ENCODE results near the gene THBD.

The THBD gene

GRCh38 chr20:23017516-23017915 is 32.0 kb downstream of the THBD start:
- TF ChIP-seq TOX (CRISPR knock-in tag; IDR thresholded peaks at IDR 0.05; ENCODE audit: borderline replicate concordance): no peak
- TF ChIP-seq GLIS3 (CRISPR knock-in tag; IDR thresholded peaks at IDR 0.05): no peak
- no peak for TF ChIP-seq CREB5 (CRISPR knock-in tag; IDR thresholded peaks at IDR 0.05; ENCODE audit: low read depth)
- ATAC-seq: no peak

GRCh38 chr20:23013429-23013828 is 36.0 kb downstream of the THBD start:
- no peak for TF ChIP-seq RARB (CRISPR knock-in tag; IDR thresholded peaks at IDR 0.05)
- TF ChIP-seq CSRNP3 (CRISPR knock-in tag; IDR thresholded peaks at IDR 0.05): no peak
- no peak for TF ChIP-seq ZFP30 (CRISPR knock-in tag; IDR thresholded peaks at IDR 0.05)
- TF ChIP-seq ZNF565 (CRISPR knock-in tag; conservative IDR thresholded peaks at IDR 0.05; ENCODE audit: low read depth): no peak
- no peak for TF ChIP-seq ESRRG (CRISPR knock-in tag; IDR thresholded peaks at IDR 0.05)
- no peak for TF ChIP-seq ZC3H10 (CRISPR knock-in tag; IDR thresholded peaks at IDR 0.05)
- no peak for TF ChIP-seq PPARA (CRISPR knock-in tag; IDR thresholded peaks at IDR 0.05; ENCODE audit: borderline replicate concordance)
- no peak for TF ChIP-seq ZNF70 (CRISPR knock-in tag; IDR thresholded peaks at IDR 0.05)
- TF ChIP-seq GLIS3 (CRISPR knock-in tag; IDR thresholded peaks at IDR 0.05): no peak
- TF ChIP-seq TSHZ2 (CRISPR knock-in tag; IDR thresholded peaks at IDR 0.05): no peak
- TF ChIP-seq BACH2 (CRISPR knock-in tag; IDR thresholded peaks at IDR 0.05; ENCODE audit: borderline replicate concordance): no peak
- no peak for TF ChIP-seq SNAI2 (CRISPR knock-in tag; IDR thresholded peaks at IDR 0.05)
- no peak for TF ChIP-seq ISL1 (CRISPR knock-in tag; IDR thresholded peaks at IDR 0.05)
- no peak for TF ChIP-seq CSDC2 (CRISPR knock-in tag; IDR thresholded peaks at IDR 0.05)
- TF ChIP-seq TOX (CRISPR knock-in tag; IDR thresholded peaks at IDR 0.05; ENCODE audit: borderline replicate concordance): no peak
- TF ChIP-seq POU6F1 (CRISPR knock-in tag; IDR thresholded peaks at IDR 0.05; ENCODE audit: borderline replicate concordance, low read depth): no peak
- no peak for TF ChIP-seq OSR1 (CRISPR knock-in tag; IDR thresholded peaks at IDR 0.05)
- TF ChIP-seq TCF4 (CRISPR knock-in tag; IDR thresholded peaks at IDR 0.05; ENCODE audit: borderline replicate concordance): no peak
- no peak for TF ChIP-seq ZFP3 (CRISPR knock-in tag; IDR thresholded peaks at IDR 0.05)
- TF ChIP-seq ARNTL (CRISPR knock-in tag; IDR thresholded peaks at IDR 0.05; ENCODE audit: borderline replicate concordance, low read depth): no peak
- ATAC-seq: no peak

GRCh38 chr20:23011008-23011721 is 38.3 kb downstream of the THBD start:
- ATAC-seq: no peak
- TF ChIP-seq ZNF70 (CRISPR knock-in tag; IDR thresholded peaks at IDR 0.05) (no peak), TSHZ2 (CRISPR knock-in tag; IDR thresholded peaks at IDR 0.05) (no peak), BACH2 (CRISPR knock-in tag; IDR thresholded peaks at IDR 0.05; ENCODE audit: borderline replicate concordance) (no peak), GLIS3 (CRISPR knock-in tag; IDR thresholded peaks at IDR 0.05) (no peak), ZFP3 (CRISPR knock-in tag; IDR thresholded peaks at IDR 0.05) (no peak), TCF4 (CRISPR knock-in tag; IDR thresholded peaks at IDR 0.05; ENCODE audit: borderline replicate concordance) (no peak), ESRRG (CRISPR knock-in tag; IDR thresholded peaks at IDR 0.05) (no peak), ZNF8 (CRISPR knock-in tag; IDR thresholded peaks at IDR 0.05) (no peak), ISL1 (CRISPR knock-in tag; IDR thresholded peaks at IDR 0.05) (no peak), PPARA (CRISPR knock-in tag; IDR thresholded peaks at IDR 0.05; ENCODE audit: borderline replicate concordance) (no peak), ZNF565 (CRISPR knock-in tag; conservative IDR thresholded peaks at IDR 0.05; ENCODE audit: low read depth) (no peak), CSRNP3 (CRISPR knock-in tag; IDR thresholded peaks at IDR 0.05) (no peak), OSR1 (CRISPR knock-in tag; IDR thresholded peaks at IDR 0.05) (no peak), ARNTL (CRISPR knock-in tag; IDR thresholded peaks at IDR 0.05; ENCODE audit: borderline replicate concordance, low read depth) (no peak), TOX (CRISPR knock-in tag; IDR thresholded peaks at IDR 0.05; ENCODE audit: borderline replicate concordance) (no peak), SNAI2 (CRISPR knock-in tag; IDR thresholded peaks at IDR 0.05) (no peak), CSDC2 (CRISPR knock-in tag; IDR thresholded peaks at IDR 0.05) (no peak)

All from SK-N-SH treated with all-trans-retinoic acid at 6 μM for 48 hours (cell line).